ENCODE data around the gene ZNF496.

GRCh38 chr1:247375747-247376146, 44.1 kb upstream of the ZNF496 start:
- TF ChIP-seq CTCF (conservative IDR thresholded peaks at IDR 0.05) (no peak), EZH2 (IDR thresholded peaks at IDR 0.05; ENCODE audit: low read depth) (no peak)
